ENCODE data around the gene SASH1. TPM values are rescaled to one million over a fixed set of nuclear protein-coding genes. Genes with fewer than 3 reads are reported as not detected.

Gene SASH1
- total RNA-seq, 2 experiments from 2014 or later: 0.03 to 0.47 TPM

- Mint-ChIP-seq H3K27ac (no peak overlapping the region), H3K4me3 (no peak overlapping the region), H3K36me3 (no peaks in the 10 kb centered on the region), H3K9me3 (ENCODE audit: low read depth) (no peaks in the 10 kb centered on the region), H3K4me1 (peaks cover 6% of the 10 kb centered on the region), H3K27me3 (peaks cover 10% of the 10 kb centered on the region)
- CTCF ChIA-PET: no interaction called here
- ATAC-seq: no peak
- DNase-seq: no peak
Measured at GRCh38 chr6:148445620-148446019, 103.0 kb downstream of the SASH1 start.

- CTCF ChIA-PET: no interaction called here
- no peak for DNase-seq
- peaks cover 5% of the 10 kb centered on the region for H3K4me1 Mint-ChIP-seq
- peaks cover 10% of the 10 kb centered on the region for H3K27me3 Mint-ChIP-seq
- no peak overlapping the region for H3K4me3 Mint-ChIP-seq
- ATAC-seq: no peak
- no peaks in the 10 kb centered on the region for H3K9me3 Mint-ChIP-seq (ENCODE audit: low read depth)
- H3K36me3 Mint-ChIP-seq: no peaks in the 10 kb centered on the region
- no peak overlapping the region for H3K27ac Mint-ChIP-seq
Measured at GRCh38 chr6:148446681-148447080, 104.0 kb downstream of the SASH1 start.

GRCh38 chr6:148447521-148448230 is 105.0 kb downstream of the SASH1 start:
- H3K4me3 Mint-ChIP-seq: no peak overlapping the region
- no peaks in the 10 kb centered on the region for H3K36me3 Mint-ChIP-seq
- no peaks in the 10 kb centered on the region for H3K9me3 Mint-ChIP-seq (ENCODE audit: low read depth)
- H3K4me1 Mint-ChIP-seq: peaks cover 5% of the 10 kb centered on the region
- peaks cover 10% of the 10 kb centered on the region for H3K27me3 Mint-ChIP-seq
- CTCF ChIA-PET: no interaction called here
- ATAC-seq: no peak
- no peak overlapping the region for H3K27ac Mint-ChIP-seq
- DNase-seq: no peak

- H3K27me3 Mint-ChIP-seq: peaks cover 10% of the 10 kb centered on the region
- CTCF ChIA-PET: no interaction called here
- DNase-seq (no peak), ATAC-seq (no peak)
- H3K27ac Mint-ChIP-seq: no peak overlapping the region
- H3K4me3 Mint-ChIP-seq: no peak overlapping the region
- H3K9me3 Mint-ChIP-seq (ENCODE audit: low read depth): no peaks in the 10 kb centered on the region
- peaks cover 5% of the 10 kb centered on the region for H3K4me1 Mint-ChIP-seq
- H3K36me3 Mint-ChIP-seq: no peaks in the 10 kb centered on the region
Measured at GRCh38 chr6:148448369-148449012, 105.9 kb downstream of the SASH1 start.

GRCh38 chr6:148450866-148451265 is 108.2 kb downstream of the SASH1 start:
- peaks cover 5% of the 10 kb centered on the region for H3K4me1 Mint-ChIP-seq
- no peak overlapping the region for H3K4me3 Mint-ChIP-seq
- H3K27ac Mint-ChIP-seq: no peak overlapping the region
- DNase-seq: no peak
- no peaks in the 10 kb centered on the region for H3K9me3 Mint-ChIP-seq (ENCODE audit: low read depth)
- no peaks in the 10 kb centered on the region for H3K36me3 Mint-ChIP-seq
- CTCF ChIA-PET: no interaction called here
- peaks cover 10% of the 10 kb centered on the region for H3K27me3 Mint-ChIP-seq
- ATAC-seq: no peak

GRCh38 chr6:148451690-148452089 is 109.1 kb downstream of the SASH1 start:
- Mint-ChIP-seq H3K9me3 (ENCODE audit: low read depth) (no peaks in the 10 kb centered on the region), H3K4me1 (peaks cover 5% of the 10 kb centered on the region), H3K36me3 (no peaks in the 10 kb centered on the region), H3K27me3 (peaks cover 10% of the 10 kb centered on the region), H3K4me3 (no peak overlapping the region), H3K27ac (no peak overlapping the region)
- DNase-seq (peak; percentile 47), ATAC-seq (peak; percentile 30)
- CTCF ChIA-PET: no interaction called here

GRCh38 chr6:148452876-148453275 is 110.2 kb downstream of the SASH1 start:
- peaks cover 10% of the 10 kb centered on the region for H3K27me3 Mint-ChIP-seq
- ATAC-seq (no peak), DNase-seq (no peak)
- peaks cover 5% of the 10 kb centered on the region for H3K4me1 Mint-ChIP-seq
- CTCF ChIA-PET: interaction anchor here (1.1 to 1.4 kb wide), 2 partner anchors 12 to 16 kb away, joined by 3 read pairs; no protein-coding TSS in a partner anchor
- H3K27ac Mint-ChIP-seq: no peak overlapping the region
- no peaks in the 10 kb centered on the region for H3K36me3 Mint-ChIP-seq
- H3K4me3 Mint-ChIP-seq: no peak overlapping the region
- H3K9me3 Mint-ChIP-seq (ENCODE audit: low read depth): no peaks in the 10 kb centered on the region

- Mint-ChIP-seq H3K27me3 (peaks cover 4% of the 10 kb centered on the region), H3K4me3 (no peak overlapping the region), H3K4me1 (peaks cover 5% of the 10 kb centered on the region), H3K9me3 (ENCODE audit: low read depth) (no peaks in the 10 kb centered on the region), H3K36me3 (no peaks in the 10 kb centered on the region), H3K27ac (no peak overlapping the region)
- CTCF ChIA-PET: interaction anchor here (1.4 kb wide), 1 partner anchor 17 kb away, joined by 3 read pairs; no protein-coding TSS in a partner anchor
- ATAC-seq (no peak), DNase-seq (no peak)
Measured at GRCh38 chr6:148453906-148454305, 111.3 kb downstream of the SASH1 start.

GRCh38 chr6:148455225-148455624 is 112.6 kb downstream of the SASH1 start:
- Mint-ChIP-seq H3K36me3 (no peaks in the 10 kb centered on the region), H3K9me3 (ENCODE audit: low read depth) (no peaks in the 10 kb centered on the region), H3K27ac (no peak overlapping the region), H3K27me3 (peaks cover 4% of the 10 kb centered on the region), H3K4me3 (no peak overlapping the region), H3K4me1 (peaks cover 5% of the 10 kb centered on the region)
- CTCF ChIA-PET: no interaction called here
- ATAC-seq: no peak
- DNase-seq: no peak

- DNase-seq: no peak
- no peaks in the 10 kb centered on the region for H3K9me3 Mint-ChIP-seq (ENCODE audit: low read depth)
- ATAC-seq: no peak
- no peak overlapping the region for H3K27ac Mint-ChIP-seq
- H3K4me1 Mint-ChIP-seq: peaks cover 5% of the 10 kb centered on the region
- peaks cover 8% of the 10 kb centered on the region for H3K27me3 Mint-ChIP-seq
- CTCF ChIA-PET: no interaction called here
- H3K36me3 Mint-ChIP-seq: no peaks in the 10 kb centered on the region
- H3K4me3 Mint-ChIP-seq: no peak overlapping the region
Measured at GRCh38 chr6:148455674-148456558, 113.3 kb downstream of the SASH1 start.

GRCh38 chr6:148457137-148457842 is 114.7 kb downstream of the SASH1 start:
- Mint-ChIP-seq H3K4me1 (no peaks in the 10 kb centered on the region), H3K27ac (no peak overlapping the region), H3K27me3 (peaks cover 8% of the 10 kb centered on the region), H3K9me3 (ENCODE audit: low read depth) (no peaks in the 10 kb centered on the region), H3K36me3 (no peaks in the 10 kb centered on the region), H3K4me3 (no peak overlapping the region)
- DNase-seq (no peak), ATAC-seq (no peak)
- CTCF ChIA-PET: no interaction called here

GRCh38 chr6:148457843-148458159 is 115.2 kb downstream of the SASH1 start:
- CTCF ChIA-PET: no interaction called here
- H3K27me3 Mint-ChIP-seq: peaks cover 8% of the 10 kb centered on the region
- no peak overlapping the region for H3K27ac Mint-ChIP-seq
- no peak for DNase-seq
- H3K9me3 Mint-ChIP-seq (ENCODE audit: low read depth): no peaks in the 10 kb centered on the region
- H3K36me3 Mint-ChIP-seq: no peaks in the 10 kb centered on the region
- no peak overlapping the region for H3K4me3 Mint-ChIP-seq
- no peaks in the 10 kb centered on the region for H3K4me1 Mint-ChIP-seq
- ATAC-seq: no peak

GRCh38 chr6:148459238-148459637 is 116.6 kb downstream of the SASH1 start:
- ATAC-seq: no peak
- Mint-ChIP-seq H3K9me3 (ENCODE audit: low read depth) (no peaks in the 10 kb centered on the region), H3K4me3 (no peak overlapping the region), H3K27me3 (peaks cover 13% of the 10 kb centered on the region), H3K36me3 (no peaks in the 10 kb centered on the region), H3K27ac (no peak overlapping the region), H3K4me1 (no peaks in the 10 kb centered on the region)
- CTCF ChIA-PET: no interaction called here
- DNase-seq: no peak
